Spleen (tissue), 11 donors: ENCODE data around the gene TCF7L2. TPM values are rescaled to one million over a fixed set of nuclear protein-coding genes. Genes with fewer than 3 reads are reported as not detected.
A peak's percentile ranks its signal among the peaks of the same experiment; 100 is the strongest.

Experiments used
- DNase-seq: peaks from one replicate; pipeline ENCODE4 v3.0.0-alpha.2; 2020
- H3K27ac ChIP-seq, 8 donors: fragments of 200-600 bp; sonication (generic) in 7 of 8; 1 replicate in 4 of 8; 2 replicates in 4 of 8; pipeline versions ENCODE4 v1.5.0 to v1.8.0; 2016 to 2021; ENCODE audit warnings: inconsistent platforms in 4 of 8, mild to moderate bottlenecking in 4 of 8, moderate library complexity in 1 of 8
- H3K27me3 ChIP-seq, 7 donors: fragments of 200-600 bp; sonication (generic) in 6 of 7; replicated peaks in 1 of 7; 1 replicate in 4 of 7; 2 replicates in 3 of 7; pipeline versions ENCODE4 v1.5.0 to v1.8.0; 2016 to 2021; ENCODE audit warnings: inconsistent platforms in 3 of 7, mild to moderate bottlenecking in 1 of 7
- H3K36me3 ChIP-seq, 6 donors: fragments of 200-600 bp; sonication (generic) in 5 of 6; 1 replicate in 4 of 6; 2 replicates in 2 of 6; pipeline versions ENCODE4 v1.5.0 to v1.8.0; 2016 to 2021; ENCODE audit warnings: inconsistent platforms in 2 of 6
- H3K4me1 ChIP-seq, 6 donors: fragments of 200-600 bp; sonication (generic) in 5 of 6; 1 replicate in 3 of 6; 2 replicates in 3 of 6; pipeline versions ENCODE4 v1.5.0 to v1.8.0; 2016 to 2021; ENCODE audit warnings: inconsistent platforms in 3 of 6
- H3K4me3 ChIP-seq, 8 donors: fragments of 200-600 bp; sonication (generic) in 7 of 8; 1 replicate in 4 of 8; 2 replicates in 4 of 8; pipeline versions ENCODE4 v1.5.0 to v1.8.0; 2016 to 2021; ENCODE audit warnings: inconsistent platforms in 4 of 8, mild to moderate bottlenecking in 4 of 8, moderate library complexity in 2 of 8
- H3K9me3 ChIP-seq, 8 donors: fragments of 200-600 bp; sonication (generic) in 7 of 8; 1 replicate in 4 of 8; 2 replicates in 4 of 8; pipeline versions ENCODE4 v1.5.0 to v1.8.0; 2016 to 2021; ENCODE audit warnings: inconsistent platforms in 4 of 8
- CTCF ChIP-seq, 11 experiments: fragments of 200-600 bp in 7 of 11; fragments of 450-650 bp in 4 of 11; sonication (generic) in 4 of 11; IDR thresholded peaks in 8 of 11; conservative IDR thresholded peaks in 3 of 11; 1 replicate in 7 of 11; 2 replicates in 4 of 11; pipeline versions ENCODE4 v1.4.0 to v1.8.0; 2016 to 2021; ENCODE audit warnings: antibody characterized with exemption in 11 of 11, inconsistent platforms in 4 of 11, mild to moderate bottlenecking in 1 of 11
- POLR2A ChIP-seq, 3 donors: fragments of 450-650 bp; IDR thresholded peaks; one replicate each; pipeline ENCODE4 v1.5.1; 2017; ENCODE audit warnings: antibody characterized with exemption in 3 of 3, mild to moderate bottlenecking in 1 of 3
- POLR2AphosphoS5 ChIP-seq, 3 donors: sonication (generic); formaldehyde crosslinking; IDR thresholded peaks; one replicate each; pipeline ENCODE4 v1.5.1; 2017; ENCODE audit warnings: antibody characterized with exemption in 3 of 3
- WGBS, 5 donors: extraction: QIAGEN DNeasy Blood & Tissue Kit in 3 of 5; methylation state at CpG; one replicate each; pipeline versions ENCODE4 v1.1.5 to v1.1.7; 2013 to 2018; 5-methylcytosine and 5-hydroxymethylcytosine counted together
- intact Hi-C: fragments of 100-400 bp; cut with DNase I; formaldehyde crosslinking; loops from one replicate; pipeline ENCODE4 v1.15.0; 2023; ENCODE audit warnings: low total_unique reads
- polyA plus RNA-seq, 3 donors: library from polyadenylated mRNA; stranded (reverse); fragments of 200-250 nt; gene quantifications; one replicate each; pipeline ENCODE4 v1.2.1, GENCODE V29; 2013
- total RNA-seq, 7 donors: library from RNA; depleted of rRNA in 3 of 7; stranded (reverse); fragments of >200 nt in 3 of 7; fragmentation: NEBNext Ultra II Directional in 4 of 7; extraction: Animal tissue kit (Norgen Biotek cat#: 25700) in 4 of 7; gene quantifications; one replicate each; pipeline versions ENCODE4 v1.1.0 to v1.2.1, GENCODE V29; 2016 to 2021
- donor health status: healthy with polysubstance abuse.
- donor health status: DM: no; HTN: no; CAD: no; lungs with moderate emphysema.
- donor health status: DM: no; HTN: no; CAD: no.
- donor health status: Bipolar disorder and iron deficiency.
- donor health status: healthy.
- donor health status: DM: no; HTN: no; CAD: no.
- donor health status: DM: yes; HTN: yes; CAD: no.

TCF7L2 gene
- total and polyA plus RNA-seq, 10 donors = 4.6 to 85.6 (median 34.7) TPM

- H3K27me3 ChIP-seq = no peaks in the 10 kb centered on the region
- H3K4me3 ChIP-seq = no peak overlapping the region
- intact Hi-C loops = no loop called here
- WGBS, 5 donors = 59 to 66% (median 60%) methylated on average over 10 of the region's 10 CpGs
- H3K4me1 ChIP-seq = peaks cover 0 to 19% (median 0%) of the 10 kb centered on the region in 6 donors
- H3K36me3 ChIP-seq = no peaks in the 10 kb centered on the region
- DNase-seq = no peak
- H3K27ac ChIP-seq = peak overlapping the region in 5 of 8 donors; percentile 26 to 63 (median 47)
- no peaks in the 10 kb centered on the region for H3K9me3 ChIP-seq
- no peak for TF ChIP-seq CTCF (IDR thresholded peaks at IDR 0.05 in 8 of 11, conservative IDR thresholded peaks at IDR 0.05 in 3 of 11)
- TF ChIP-seq POLR2AphosphoS5 (IDR thresholded peaks at IDR 0.05) = no peak
- no peak for TF ChIP-seq POLR2A (IDR thresholded peaks at IDR 0.05)
These were observed 230.5 kb downstream of the TCF7L2 start for GRCh38 chr10:113180401-113181154.

- Histone ChIP-seq H3K4me1 (peaks cover 0 to 19% (median 0%) of the 10 kb centered on the region in 6 donors), H3K9me3 (no peaks in the 10 kb centered on the region), H3K4me3 (no peak overlapping the region), H3K27me3 (no peaks in the 10 kb centered on the region), H3K27ac (no peak overlapping the region), H3K36me3 (no peaks in the 10 kb centered on the region)
- intact Hi-C loops = no loop called here
- WGBS, 5 donors = 86 to 98% (median 92%) methylated on average over 3 of the region's 3 CpGs
- TF ChIP-seq POLR2A (IDR thresholded peaks at IDR 0.05) (no peak), POLR2AphosphoS5 (IDR thresholded peaks at IDR 0.05) (no peak), CTCF (IDR thresholded peaks at IDR 0.05 in 8 of 11, conservative IDR thresholded peaks at IDR 0.05 in 3 of 11) (no peak)
- no peak for DNase-seq
These were observed 232.1 kb downstream of the TCF7L2 start for GRCh38 chr10:113182154-113182553.

GRCh38 chr10:113183573-113183972 is 233.5 kb downstream of the TCF7L2 start:
- Histone ChIP-seq H3K4me3 (no peak overlapping the region), H3K9me3 (no peaks in the 10 kb centered on the region), H3K4me1 (peaks cover 0 to 19% (median 0%) of the 10 kb centered on the region in 6 donors), H3K27ac (no peak overlapping the region), H3K36me3 (no peaks in the 10 kb centered on the region), H3K27me3 (no peaks in the 10 kb centered on the region)
- no peak for TF ChIP-seq POLR2A (IDR thresholded peaks at IDR 0.05)
- TF ChIP-seq POLR2AphosphoS5 (IDR thresholded peaks at IDR 0.05) = no peak
- TF ChIP-seq CTCF (IDR thresholded peaks at IDR 0.05 in 8 of 11, conservative IDR thresholded peaks at IDR 0.05 in 3 of 11) = no peak
- WGBS, 5 donors = 80 to 96% (median 82%) methylated on average over 13 of the region's 13 CpGs
- DNase-seq = no peak
- intact Hi-C loops = no loop called here

- TF ChIP-seq CTCF (IDR thresholded peaks at IDR 0.05 in 8 of 11, conservative IDR thresholded peaks at IDR 0.05 in 3 of 11) = no peak
- TF ChIP-seq POLR2AphosphoS5 (IDR thresholded peaks at IDR 0.05) = peak in 1 of 3 donors; percentile 17
- WGBS, 5 donors = 58 to 75% (median 70%) methylated on average over 10 of the region's 10 CpGs
These were observed 237.2 kb downstream of the TCF7L2 start for GRCh38 chr10:113187063-113187777.

More at GRCh38 chr10:113187063-113187777, 237.2 kb downstream of the TCF7L2 start:
- H3K4me1 ChIP-seq = no peaks in the 10 kb centered on the region
- H3K36me3 ChIP-seq = no peaks in the 10 kb centered on the region
- no peak overlapping the region for H3K27ac ChIP-seq
- no peaks in the 10 kb centered on the region for H3K27me3 ChIP-seq
- no peaks in the 10 kb centered on the region for H3K9me3 ChIP-seq
- intact Hi-C loops = no loop called here
- no peak overlapping the region for H3K4me3 ChIP-seq
- DNase-seq = no peak
